Endothelial cell (in vitro differentiated cells): ENCODE data around the gene CMIP. TPM values are rescaled to one million over a fixed set of nuclear protein-coding genes. Genes with fewer than 3 reads are reported as not detected.

ENCODE experiments used
- DNase-seq: peaks from one replicate; pipeline ENCODE4 v3.0.0; 2021; ENCODE audit warnings: low spot score
- H3K27ac Mint-ChIP-seq: one replicate; pipeline ENCODE4 v1.8.0; 2021; ENCODE audit warnings: mixed read lengths, inconsistent platforms; ENCODE audit not compliant: unreplicated experiment
- H3K27me3 Mint-ChIP-seq: one replicate; pipeline ENCODE4 v1.8.0; 2021; ENCODE audit warnings: mild to moderate bottlenecking, moderate library complexity, mixed read lengths, inconsistent platforms; ENCODE audit not compliant: unreplicated experiment
- H3K36me3 Mint-ChIP-seq: one replicate; pipeline ENCODE4 v1.8.0; 2021; ENCODE audit warnings: mild to moderate bottlenecking, low read depth, mixed read lengths, inconsistent platforms; ENCODE audit not compliant: unreplicated experiment
- H3K4me1 Mint-ChIP-seq: one replicate; pipeline ENCODE4 v1.8.0; 2021; ENCODE audit warnings: mild to moderate bottlenecking, mixed read lengths, inconsistent platforms; ENCODE audit not compliant: unreplicated experiment
- H3K4me3 Mint-ChIP-seq: one replicate; pipeline ENCODE4 v1.8.0; 2021; ENCODE audit warnings: mild to moderate bottlenecking, mixed read lengths, inconsistent platforms; ENCODE audit not compliant: unreplicated experiment
- H3K9me3 Mint-ChIP-seq: one replicate; pipeline ENCODE4 v1.8.0; 2021; ENCODE audit warnings: mixed read lengths, inconsistent platforms; ENCODE audit not compliant: unreplicated experiment
- total RNA-seq: library from RNA; stranded (reverse); fragmentation: NEBNext Ultra II Directional; extraction: Animal tissue kit (Norgen Biotek cat#: 25700); gene quantifications from one replicate; pipeline ENCODE4 v1.2.1, GENCODE V29; 2021; ENCODE audit not compliant: unreplicated experiment
- TF ChIP-seq, protein P1 (sequence below): fragments of 200-600 bp; sonication (generic); IDR thresholded peaks from one replicate; pipeline ENCODE4 v1.5.0; 2021; ENCODE audit warnings: antibody characterized with exemption; ENCODE audit not compliant: unreplicated experiment

Gene CMIP
- total RNA-seq, 1 donor from 2014 or later, result 98.9 TPM

- Mint-ChIP-seq H3K4me1 (peaks cover 21% of the 10 kb centered on the region), H3K36me3 (peaks cover 15% of the 10 kb centered on the region), H3K27ac (no peak overlapping the region), H3K9me3 (no peaks in the 10 kb centered on the region), H3K27me3 (peaks cover 27% of the 10 kb centered on the region), H3K4me3 (no peak overlapping the region)
- TF ChIP-seq, protein P1, sequence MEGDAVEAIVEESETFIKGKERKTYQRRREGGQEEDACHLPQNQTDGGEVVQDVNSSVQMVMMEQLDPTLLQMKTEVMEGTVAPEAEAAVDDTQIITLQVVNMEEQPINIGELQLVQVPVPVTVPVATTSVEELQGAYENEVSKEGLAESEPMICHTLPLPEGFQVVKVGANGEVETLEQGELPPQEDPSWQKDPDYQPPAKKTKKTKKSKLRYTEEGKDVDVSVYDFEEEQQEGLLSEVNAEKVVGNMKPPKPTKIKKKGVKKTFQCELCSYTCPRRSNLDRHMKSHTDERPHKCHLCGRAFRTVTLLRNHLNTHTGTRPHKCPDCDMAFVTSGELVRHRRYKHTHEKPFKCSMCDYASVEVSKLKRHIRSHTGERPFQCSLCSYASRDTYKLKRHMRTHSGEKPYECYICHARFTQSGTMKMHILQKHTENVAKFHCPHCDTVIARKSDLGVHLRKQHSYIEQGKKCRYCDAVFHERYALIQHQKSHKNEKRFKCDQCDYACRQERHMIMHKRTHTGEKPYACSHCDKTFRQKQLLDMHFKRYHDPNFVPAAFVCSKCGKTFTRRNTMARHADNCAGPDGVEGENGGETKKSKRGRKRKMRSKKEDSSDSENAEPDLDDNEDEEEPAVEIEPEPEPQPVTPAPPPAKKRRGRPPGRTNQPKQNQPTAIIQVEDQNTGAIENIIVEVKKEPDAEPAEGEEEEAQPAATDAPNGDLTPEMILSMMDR, result no peak
- DNase-seq, result no peak
These were observed 201.3 kb downstream of the CMIP start for GRCh38 chr16:81645925-81646324.

- Mint-ChIP-seq H3K9me3 (no peaks in the 10 kb centered on the region), H3K36me3 (peaks cover 15% of the 10 kb centered on the region), H3K27me3 (peaks cover 26% of the 10 kb centered on the region), H3K27ac (no peak overlapping the region), H3K4me3 (no peak overlapping the region), H3K4me1 (peaks cover 21% of the 10 kb centered on the region)
- no peak for DNase-seq
- TF ChIP-seq, protein P1, result no peak
These were observed 202.0 kb downstream of the CMIP start for GRCh38 chr16:81646561-81646960.

DNA sequence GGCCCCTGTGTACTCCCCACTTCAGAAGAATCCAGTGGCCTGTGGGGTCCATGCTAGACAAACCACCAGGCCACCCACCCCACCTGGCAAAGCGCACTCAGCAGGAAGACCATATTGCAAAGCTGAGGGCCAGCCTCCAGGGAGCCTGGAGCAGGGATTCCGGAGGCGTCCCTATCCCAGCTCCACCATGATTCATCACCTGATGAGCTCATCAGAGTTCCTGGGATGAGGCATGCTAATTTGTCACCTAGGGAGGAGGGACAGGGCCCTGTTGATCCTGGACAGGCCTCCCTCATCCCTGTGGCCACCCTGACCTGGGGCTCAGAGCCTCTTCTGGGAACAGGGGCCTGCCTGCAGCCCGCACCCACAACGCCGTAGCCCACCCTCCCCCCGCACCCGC, 202.9 kb downstream of the CMIP start:
- no peak overlapping the region for H3K27ac Mint-ChIP-seq
- H3K4me1 Mint-ChIP-seq, result peaks cover 21% of the 10 kb centered on the region
- no peak overlapping the region for H3K4me3 Mint-ChIP-seq
- no peaks in the 10 kb centered on the region for H3K9me3 Mint-ChIP-seq
- TF ChIP-seq, protein P1, result no peak
- peaks cover 18% of the 10 kb centered on the region for H3K27me3 Mint-ChIP-seq
- H3K36me3 Mint-ChIP-seq, result peaks cover 12% of the 10 kb centered on the region
- no peak for DNase-seq

DNA sequence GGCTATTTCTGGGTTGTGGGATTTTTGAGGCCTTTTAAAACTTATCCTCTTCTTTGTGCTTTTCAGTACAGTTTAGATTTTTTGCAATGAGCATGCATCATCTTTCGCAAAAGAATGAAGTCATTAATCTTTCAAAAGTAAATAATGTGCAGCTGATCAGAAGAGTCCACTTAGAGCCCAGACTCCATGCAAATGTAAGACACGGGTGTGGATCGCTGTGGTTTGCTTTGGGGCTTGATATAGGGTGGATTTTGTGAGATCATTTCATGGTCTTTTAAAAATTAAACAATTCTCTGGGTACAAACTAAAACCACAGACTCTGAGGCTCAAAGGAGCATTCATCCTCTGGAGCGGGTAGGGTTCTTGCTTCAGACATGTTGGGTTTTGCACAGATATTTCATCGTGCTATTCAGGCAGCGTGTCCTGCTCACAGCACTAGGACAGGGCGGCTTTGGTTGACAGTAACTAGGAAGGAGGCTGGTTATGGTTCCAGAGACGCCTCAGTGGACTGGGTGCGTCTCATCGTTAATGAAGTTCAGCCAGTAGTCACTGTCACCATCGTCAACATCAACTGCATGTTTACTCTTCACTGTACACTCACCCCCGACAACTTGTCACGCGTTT, 205.1 kb downstream of the CMIP start:
- TF ChIP-seq, protein P1, result no peak

DNA sequence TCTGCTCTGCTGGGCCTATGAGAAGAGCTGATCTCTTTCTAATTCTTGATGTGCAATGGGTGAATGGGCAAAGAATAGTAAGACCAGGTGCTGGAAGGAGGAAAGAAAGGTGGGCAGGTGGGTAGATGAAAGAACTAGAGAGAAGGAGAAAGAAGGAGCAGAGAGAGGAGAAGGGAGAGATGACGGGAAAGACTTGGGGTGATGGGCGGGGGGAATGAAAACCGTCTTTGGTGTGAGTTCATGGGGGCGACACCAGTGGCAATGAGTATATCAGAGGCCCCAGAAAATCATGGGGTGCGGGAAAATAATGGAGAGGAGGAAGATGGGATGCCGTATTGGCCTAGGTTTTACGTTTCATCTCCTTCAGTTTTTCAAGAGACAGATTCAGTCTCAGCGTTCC, 205.7 kb downstream of the CMIP start:
- no peak for DNase-seq
- H3K4me1 Mint-ChIP-seq, result peaks cover 16% of the 10 kb centered on the region
- peak overlapping the region; percentile 37 for H3K4me3 Mint-ChIP-seq
- peak overlapping the region; percentile 77 for H3K27ac Mint-ChIP-seq
- TF ChIP-seq, protein P1, result no peak
- peaks cover 16% of the 10 kb centered on the region for H3K36me3 Mint-ChIP-seq
- peaks cover 11% of the 10 kb centered on the region for H3K27me3 Mint-ChIP-seq
- no peaks in the 10 kb centered on the region for H3K9me3 Mint-ChIP-seq

More for the DNA sequence above, 205.1 kb downstream of the CMIP start:
- Mint-ChIP-seq H3K36me3 (peaks cover 16% of the 10 kb centered on the region), H3K4me1 (peaks cover 16% of the 10 kb centered on the region), H3K9me3 (no peaks in the 10 kb centered on the region), H3K4me3 (no peak overlapping the region), H3K27me3 (peaks cover 12% of the 10 kb centered on the region), H3K27ac (peak overlapping the region; percentile 9)
- DNase-seq, result no peak
